HG03558 (cell line): ENCODE data around the gene LAMC3.

ENCODE experiments used
- ATAC-seq: cut with Tn5 transposase; IDR thresholded peaks from one replicate; pipeline ENCODE4 v1.9.1; 2021; ENCODE audit warnings: moderate number of reproducible peaks; ENCODE audit not compliant: unreplicated experiment; ENCODE audit errors: extremely low read depth

Gene LAMC3

GRCh38 chr9:131008086-131008485, 888 bp upstream of the LAMC3 start:
- ATAC-seq, result no peak

GRCh38 chr9:131008563-131008908, 438 bp upstream of the LAMC3 start:
- ATAC-seq, result no peak

GRCh38 chr9:131010482-131011273, 1.7 kb downstream of the LAMC3 start:
- no peak for ATAC-seq

DNA sequence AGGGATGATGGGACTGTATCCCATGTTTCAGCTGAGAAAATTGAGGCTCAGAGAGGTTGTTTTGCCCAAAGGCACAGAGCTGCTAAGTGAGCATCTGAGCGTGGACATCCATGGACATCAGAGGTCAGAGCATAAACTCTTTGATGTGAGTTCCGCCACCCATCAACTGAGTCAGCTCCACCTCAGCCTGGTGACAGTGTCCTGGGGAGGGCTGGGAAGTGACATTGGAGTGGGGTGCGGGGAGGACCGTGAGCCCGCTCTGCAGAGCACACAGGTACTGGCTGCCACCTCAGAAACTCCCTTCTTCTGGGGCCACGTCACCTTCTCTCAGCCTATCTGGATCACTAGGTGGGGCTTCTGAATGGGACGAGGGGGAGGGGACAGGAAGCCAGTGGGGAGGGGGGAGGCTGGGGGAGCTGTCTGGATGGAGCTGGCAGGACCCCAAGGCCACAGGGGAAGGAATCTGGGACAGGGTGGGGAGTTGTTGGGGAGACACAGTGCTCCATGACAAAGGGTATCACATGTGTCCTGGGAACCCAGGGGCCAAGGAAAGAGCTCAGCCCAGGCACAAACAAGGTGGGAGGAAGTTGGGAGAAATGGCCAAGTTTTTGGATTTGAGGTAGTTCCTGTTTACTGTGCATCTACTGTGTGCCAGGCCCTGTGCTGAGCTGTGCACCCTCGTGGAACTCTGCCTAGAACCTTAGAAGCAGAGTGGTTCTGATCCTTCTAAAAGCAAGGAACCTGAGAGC, 2.5 kb downstream of the LAMC3 start:
- no peak for ATAC-seq

DNA sequence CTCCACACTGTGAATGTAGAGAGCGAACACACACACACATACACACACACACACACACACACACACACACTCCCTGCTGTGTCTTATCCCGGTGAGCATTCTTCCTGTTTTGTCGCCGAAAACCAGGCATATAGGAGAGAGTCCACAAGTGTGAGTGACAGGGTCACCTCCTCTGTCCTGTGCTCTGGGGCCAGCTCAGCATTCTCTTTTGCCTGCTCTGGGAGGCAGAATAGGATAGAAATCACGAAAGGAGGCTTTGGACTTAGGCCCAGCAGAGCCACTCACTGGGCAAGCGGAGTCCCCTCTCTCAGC, 3.0 kb downstream of the LAMC3 start:
- no peak for ATAC-seq

DNA sequence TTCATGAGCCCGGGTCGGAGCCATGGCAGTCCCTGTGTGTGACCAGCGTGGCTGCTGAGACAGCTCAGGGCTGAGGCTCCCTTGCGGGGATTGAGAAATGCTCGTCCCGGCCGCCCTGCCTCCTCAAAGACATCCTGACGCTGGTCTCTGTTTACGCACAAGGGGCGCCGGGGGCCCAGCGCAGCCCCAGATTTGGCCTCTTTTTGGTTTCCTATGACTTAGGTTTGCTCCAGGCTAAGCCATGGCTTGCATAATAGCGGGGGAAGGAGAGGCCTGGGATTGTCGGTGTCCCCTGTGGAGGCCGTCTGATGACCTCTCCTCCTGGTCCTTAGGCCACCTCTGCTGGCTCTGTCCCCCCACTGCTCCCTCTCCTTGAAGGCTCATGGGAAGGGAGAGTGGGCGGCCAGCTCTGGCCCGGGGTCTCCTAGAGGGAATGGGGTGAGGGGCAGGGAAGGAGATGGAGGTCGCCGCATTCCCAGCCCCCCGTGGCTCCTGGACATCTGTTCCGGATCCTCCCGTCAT, 3.5 kb downstream of the LAMC3 start:
- no peak for ATAC-seq

GRCh38 chr9:131013015-131013755, 4.2 kb downstream of the LAMC3 start:
- no peak for ATAC-seq

- no peak for ATAC-seq
Measured at GRCh38 chr9:131013771-131014676, 5.0 kb downstream of the LAMC3 start.

GRCh38 chr9:131015112-131015511, 6.1 kb downstream of the LAMC3 start:
- no peak for ATAC-seq

DNA sequence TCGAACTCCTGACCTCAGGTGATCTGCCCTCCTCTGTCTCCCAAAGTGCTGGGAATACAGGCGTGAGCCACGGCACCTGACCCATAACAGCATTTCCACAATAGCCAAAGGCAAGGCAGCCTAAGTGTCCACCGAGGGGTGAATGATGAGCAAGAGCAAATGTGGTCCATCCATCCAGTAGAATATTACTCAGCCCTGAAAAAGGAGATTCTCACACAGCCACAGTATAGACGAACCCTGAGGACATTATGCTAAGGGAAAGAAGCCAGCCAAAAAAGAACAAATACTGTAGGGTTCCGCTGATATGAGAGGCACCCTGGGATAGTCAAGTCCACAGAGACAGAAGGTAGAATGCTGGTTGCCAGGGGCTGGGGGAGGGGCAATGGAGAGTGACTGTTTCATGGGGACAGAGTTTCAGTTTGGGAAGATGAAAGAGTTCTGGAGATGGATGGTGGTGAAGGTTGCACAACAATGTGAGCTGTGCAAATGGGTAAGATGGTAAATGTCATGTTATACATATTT, 7.0 kb downstream of the LAMC3 start:
- ATAC-seq, result no peak

DNA sequence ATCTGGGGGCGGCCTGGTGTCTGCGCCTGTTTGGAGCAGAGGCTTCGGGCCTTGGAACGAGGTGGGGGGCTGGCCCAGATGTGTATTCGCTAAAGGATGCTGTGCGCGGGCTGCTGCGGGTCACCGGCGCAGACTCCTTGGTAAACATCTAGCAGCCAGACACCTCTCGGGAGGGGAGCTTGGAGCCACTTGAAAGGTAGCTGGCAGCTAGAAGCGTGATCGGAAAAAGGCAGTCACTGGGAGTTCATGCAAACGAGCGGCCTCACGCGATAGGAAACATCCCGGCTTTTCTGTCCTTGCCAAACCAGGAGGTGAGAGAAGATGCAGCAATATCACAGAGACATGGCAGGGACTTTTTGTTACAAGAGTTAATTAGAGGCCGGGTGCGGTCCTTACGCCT, 8.1 kb downstream of the LAMC3 start:
- no peak for ATAC-seq

DNA sequence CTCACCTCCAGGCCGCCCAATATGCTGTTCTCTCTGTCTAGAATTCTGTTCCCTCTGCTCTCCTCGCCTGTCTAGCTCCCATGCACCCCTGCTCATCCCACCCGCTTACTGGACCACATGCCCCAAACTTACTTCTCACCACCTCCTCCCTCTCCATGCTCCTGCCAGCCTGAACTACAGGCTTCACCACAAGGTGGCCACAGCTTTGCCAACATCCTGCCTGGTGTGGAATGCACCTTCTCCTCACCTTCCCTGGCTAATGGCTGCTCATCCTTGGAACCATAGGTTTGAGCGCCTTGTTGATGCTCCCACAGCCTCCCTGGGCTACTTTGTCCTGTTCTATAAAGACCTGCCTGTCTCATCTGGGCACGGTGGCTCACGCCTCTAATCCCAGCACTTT, 9.6 kb downstream of the LAMC3 start:
- no peak for ATAC-seq

DNA sequence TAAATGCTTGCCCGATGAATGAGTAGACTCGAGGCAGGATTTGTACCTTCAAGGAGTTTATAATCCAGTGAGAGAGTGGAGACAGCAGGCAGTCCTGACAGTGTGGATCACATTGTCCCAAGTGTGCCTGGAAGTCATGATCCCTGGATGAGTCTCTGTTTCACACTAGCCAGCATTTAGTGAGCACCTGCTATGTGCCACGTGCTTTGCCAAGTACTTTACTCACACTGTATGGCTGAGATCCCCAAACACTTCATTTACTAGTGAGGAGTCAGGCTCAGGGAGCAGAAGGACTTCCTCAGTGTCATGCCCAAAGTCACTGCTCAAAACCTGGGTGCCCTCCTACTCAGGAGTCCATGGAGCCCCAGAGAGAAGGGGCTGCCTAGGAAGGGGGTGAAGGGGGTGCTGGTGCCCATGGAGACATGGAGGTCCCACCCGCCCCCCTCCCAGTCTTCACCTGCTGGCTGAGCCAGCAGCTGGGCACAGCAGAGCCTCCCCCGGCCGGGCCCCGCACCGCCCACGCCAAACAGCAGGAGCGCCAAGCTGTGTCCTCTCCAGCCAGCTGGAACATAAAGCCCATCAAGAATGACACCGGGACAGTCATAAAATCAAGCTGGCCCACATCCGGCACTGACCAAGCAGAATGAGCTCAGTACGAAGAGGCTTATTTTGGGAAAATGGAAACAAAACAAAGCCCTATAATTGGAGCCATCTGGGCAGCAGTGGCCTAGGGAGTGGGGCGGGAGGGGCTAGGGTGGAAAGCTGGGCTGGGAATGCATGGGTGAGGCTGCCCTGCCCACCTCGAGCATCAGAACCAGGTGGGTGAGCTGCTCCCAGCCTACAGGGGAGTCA, 10.6 kb downstream of the LAMC3 start:
- ATAC-seq, result no peak

DNA sequence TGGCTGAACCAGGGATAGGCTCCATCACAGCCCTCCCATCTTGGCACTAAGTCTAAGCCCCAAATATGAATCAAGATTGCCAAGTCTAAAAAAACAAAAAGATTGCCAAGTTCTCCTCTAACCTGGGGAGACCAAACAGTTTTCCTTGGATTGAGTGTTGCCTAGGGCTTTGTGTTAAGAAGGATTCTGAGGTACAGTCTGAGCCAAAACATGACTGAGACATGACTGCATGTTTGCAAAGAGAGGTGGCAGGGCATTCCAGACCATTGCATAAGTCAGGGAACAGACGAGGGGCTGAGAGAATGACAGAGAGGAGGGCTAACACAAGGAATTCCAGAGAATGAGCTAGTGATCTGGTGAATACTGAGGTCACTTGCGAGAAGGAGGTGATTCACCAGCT, 11.4 kb downstream of the LAMC3 start:
- ATAC-seq, result no peak

GRCh38 chr9:131020862-131021261, 11.9 kb downstream of the LAMC3 start:
- ATAC-seq, result no peak

GRCh38 chr9:131021785-131022184, 12.8 kb downstream of the LAMC3 start:
- no peak for ATAC-seq

GRCh38 chr9:131024978-131025868, 16.2 kb downstream of the LAMC3 start:
- ATAC-seq, result no peak
